NT2/D1 (cell line): Measurements from ENCODE around the gene NLN.

Experiments
- DNase-seq: peaks from one replicate; pipeline ENCODE4 v3.0.0-alpha.2; 2011; ENCODE audit warnings: low read depth, low spot score
- H3K27me3 ChIP-seq: 2 replicates; pipeline ENCODE4 v1.6.0; 2011; ENCODE audit warnings: mild to moderate bottlenecking; ENCODE audit not compliant: insufficient read length, insufficient read depth
- H3K36me3 ChIP-seq: 2 replicates; pipeline ENCODE4 v1.6.1; 2011; ENCODE audit warnings: mild to moderate bottlenecking, low read length, mixed read lengths; ENCODE audit not compliant: insufficient read depth, insufficient read length
- H3K4me1 ChIP-seq: 2 replicates; pipeline ENCODE4 v1.5.1; 2011; ENCODE audit not compliant: insufficient read depth, insufficient read length
- H3K4me3 ChIP-seq: 2 replicates; pipeline ENCODE4 v1.5.1; 2011; ENCODE audit warnings: low read depth; ENCODE audit not compliant: insufficient read length
- H3K9ac ChIP-seq: 2 replicates; pipeline ENCODE4 v1.6.0; 2011; ENCODE audit warnings: low read depth; ENCODE audit not compliant: insufficient read length
- H3K9me3 ChIP-seq: 2 replicates; pipeline ENCODE4 v1.5.1; 2011; ENCODE audit warnings: mild to moderate bottlenecking, low read length; ENCODE audit not compliant: insufficient read depth
- SUZ12 ChIP-seq: IDR thresholded peaks from 2 replicates; pipeline ENCODE4 v1.6.1; 2011; ENCODE audit not compliant: insufficient read length, insufficient read depth; ENCODE audit errors: extremely low read depth
- YY1 ChIP-seq: IDR thresholded peaks from 2 replicates; pipeline ENCODE4 v1.6.1; 2011; ENCODE audit not compliant: insufficient read length, insufficient read depth
- ZNF274 ChIP-seq: IDR thresholded peaks from 2 replicates; pipeline ENCODE4 v1.6.1; 2011; ENCODE audit warnings: mild to moderate bottlenecking, low read depth, low read length

The NLN gene

GRCh38 chr5:65734921-65735320 lies 12.9 kb downstream of the NLN start:
- H3K9ac ChIP-seq, result no peak overlapping the region
- TF ChIP-seq ZNF274 (no peak), SUZ12 (no peak), YY1 (no peak)
- H3K27me3 ChIP-seq, result no peaks in the 10 kb centered on the region
- no peak for DNase-seq
- H3K36me3 ChIP-seq, result peaks cover 3% of the 10 kb centered on the region
- no peaks in the 10 kb centered on the region for H3K9me3 ChIP-seq
- no peaks in the 10 kb centered on the region for H3K4me1 ChIP-seq
- H3K4me3 ChIP-seq, result no peak overlapping the region

DNA sequence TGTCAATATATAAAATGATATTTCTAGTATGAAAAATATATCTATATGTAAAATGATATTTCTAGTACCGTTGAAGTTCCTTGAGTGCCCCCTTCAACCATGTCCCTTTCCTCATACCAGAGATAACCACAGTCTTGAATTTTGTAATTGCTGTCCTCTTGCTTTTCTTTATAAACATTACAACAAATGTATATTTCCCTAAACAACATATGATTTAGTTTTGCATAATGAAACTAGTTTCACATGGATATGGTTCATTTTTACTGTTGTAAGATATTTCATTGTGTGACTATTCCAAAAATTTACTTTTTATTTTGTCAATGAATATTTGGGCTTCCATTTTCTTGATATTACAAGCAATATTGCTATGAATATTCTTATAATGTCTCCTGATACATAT lies 14.0 kb downstream of the NLN start:
- TF ChIP-seq SUZ12 (no peak), YY1 (no peak), ZNF274 (no peak)
- Histone ChIP-seq H3K27me3 (no peaks in the 10 kb centered on the region), H3K36me3 (peaks cover under 1% of the 10 kb centered on the region), H3K4me1 (no peaks in the 10 kb centered on the region), H3K9me3 (no peaks in the 10 kb centered on the region), H3K4me3 (no peak overlapping the region), H3K9ac (no peak overlapping the region)
- no peak for DNase-seq

GRCh38 chr5:65737842-65738241 lies 15.8 kb downstream of the NLN start:
- Histone ChIP-seq H3K9ac (no peak overlapping the region), H3K9me3 (no peaks in the 10 kb centered on the region), H3K4me1 (no peaks in the 10 kb centered on the region), H3K27me3 (no peaks in the 10 kb centered on the region), H3K4me3 (no peak overlapping the region), H3K36me3 (no peaks in the 10 kb centered on the region)
- DNase-seq, result no peak
- no peak for TF ChIP-seq ZNF274
- no peak for TF ChIP-seq YY1
- no peak for TF ChIP-seq SUZ12

- Histone ChIP-seq H3K27me3 (no peaks in the 10 kb centered on the region), H3K4me1 (no peaks in the 10 kb centered on the region), H3K9ac (no peak overlapping the region), H3K36me3 (no peaks in the 10 kb centered on the region), H3K9me3 (no peaks in the 10 kb centered on the region), H3K4me3 (no peak overlapping the region)
- no peak for TF ChIP-seq YY1
- TF ChIP-seq ZNF274, result no peak
- no peak for TF ChIP-seq SUZ12
- no peak for DNase-seq
These were observed 16.3 kb downstream of the NLN start for GRCh38 chr5:65738305-65738704.

DNA sequence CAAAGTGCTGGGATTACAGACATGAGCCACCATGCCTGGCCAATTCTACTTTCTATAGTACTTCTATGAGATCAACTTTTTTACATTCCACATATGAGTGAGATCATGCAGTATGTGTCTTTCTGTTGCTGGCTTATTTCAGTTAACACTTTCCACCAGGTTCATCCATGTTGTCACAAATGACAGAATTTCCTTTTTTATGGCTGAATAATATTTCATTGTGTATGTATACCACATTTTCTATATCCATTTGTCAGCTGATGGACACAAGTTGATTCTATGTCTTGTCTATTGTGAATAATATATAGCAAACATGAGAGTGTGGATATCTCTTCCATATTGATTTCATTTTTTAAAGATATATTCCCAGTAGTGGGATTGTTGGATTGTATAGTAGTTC lies 17.2 kb downstream of the NLN start:
- no peak overlapping the region for H3K9ac ChIP-seq
- H3K36me3 ChIP-seq, result no peaks in the 10 kb centered on the region
- H3K4me1 ChIP-seq, result no peaks in the 10 kb centered on the region
- no peaks in the 10 kb centered on the region for H3K9me3 ChIP-seq
- H3K27me3 ChIP-seq, result no peaks in the 10 kb centered on the region
- no peak overlapping the region for H3K4me3 ChIP-seq
- no peak for TF ChIP-seq YY1
- no peak for TF ChIP-seq ZNF274
- TF ChIP-seq SUZ12, result no peak
- no peak for DNase-seq

DNA sequence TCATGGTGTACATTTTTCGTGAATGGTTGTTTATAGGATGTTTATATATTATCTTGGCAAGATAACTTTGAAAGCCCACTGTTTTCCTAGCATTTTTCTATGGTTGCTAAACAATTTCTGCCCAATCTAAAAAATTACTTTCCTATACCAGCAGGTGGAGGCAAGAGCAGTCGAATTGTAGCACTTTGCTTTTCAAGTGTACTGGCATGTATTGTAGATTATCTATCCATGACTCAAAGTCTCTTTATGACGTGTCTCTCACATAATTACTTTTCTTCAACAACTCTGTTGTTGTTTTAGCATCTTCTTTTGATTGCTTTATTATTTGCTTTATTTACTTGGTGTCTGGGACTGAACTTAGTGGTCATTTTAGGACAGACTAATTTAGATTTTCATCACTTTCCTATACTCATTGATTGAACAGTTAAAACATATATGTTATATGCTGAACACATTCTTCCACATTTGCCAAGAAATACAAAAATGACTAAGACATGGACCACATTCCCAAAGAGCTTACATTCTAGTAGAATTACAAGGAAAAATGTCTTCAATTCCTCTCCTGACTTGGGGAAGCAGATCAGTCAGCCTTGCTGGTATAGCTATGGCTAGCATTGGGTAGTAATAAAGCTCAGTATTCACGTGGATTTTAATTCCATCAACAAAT lies 20.7 kb downstream of the NLN start:
- no peaks in the 10 kb centered on the region for H3K36me3 ChIP-seq
- no peak overlapping the region for H3K4me3 ChIP-seq
- no peaks in the 10 kb centered on the region for H3K4me1 ChIP-seq
- no peaks in the 10 kb centered on the region for H3K9me3 ChIP-seq
- H3K27me3 ChIP-seq, result no peaks in the 10 kb centered on the region
- TF ChIP-seq ZNF274, result no peak
- no peak for TF ChIP-seq SUZ12
- TF ChIP-seq YY1, result no peak
- no peak for DNase-seq
- H3K9ac ChIP-seq, result no peak overlapping the region

DNA sequence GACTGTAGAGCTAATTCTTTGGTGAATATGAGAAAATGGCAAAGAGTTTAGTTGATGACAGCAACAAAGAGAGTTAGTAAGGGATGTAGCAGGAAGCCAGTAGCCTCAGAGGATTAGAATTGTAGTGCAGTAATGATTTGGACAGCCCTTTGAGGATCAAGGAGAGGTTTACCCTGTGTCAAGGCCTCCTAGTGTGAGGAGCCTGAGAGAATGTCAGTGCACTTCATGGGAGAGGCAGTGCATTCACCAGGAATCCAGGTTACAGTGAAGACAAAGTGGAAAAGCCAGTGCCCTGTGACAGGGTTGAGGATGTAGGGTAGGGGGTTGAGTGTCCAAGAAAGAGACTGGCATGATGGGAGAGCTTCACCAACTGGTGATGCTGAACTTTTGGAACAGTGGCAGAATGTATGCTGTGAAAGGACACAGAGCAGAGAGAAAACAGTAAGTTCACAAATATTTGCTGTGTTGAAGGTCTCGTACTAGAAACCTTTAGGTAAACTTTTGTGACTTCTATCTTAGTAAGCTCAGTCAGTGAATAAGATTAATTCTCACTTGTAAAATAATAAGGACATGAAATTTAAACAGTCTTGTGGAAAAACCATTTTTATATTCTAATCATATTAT lies 27.3 kb downstream of the NLN start:
- H3K9me3 ChIP-seq, result no peaks in the 10 kb centered on the region
- no peak for DNase-seq
- H3K27me3 ChIP-seq, result no peaks in the 10 kb centered on the region
- no peaks in the 10 kb centered on the region for H3K4me1 ChIP-seq
- no peak overlapping the region for H3K9ac ChIP-seq
- H3K4me3 ChIP-seq, result no peak overlapping the region
- H3K36me3 ChIP-seq, result peaks cover 5% of the 10 kb centered on the region
- TF ChIP-seq SUZ12 (no peak), YY1 (no peak), ZNF274 (no peak)

- Histone ChIP-seq H3K4me1 (no peaks in the 10 kb centered on the region), H3K27me3 (no peaks in the 10 kb centered on the region), H3K9me3 (no peaks in the 10 kb centered on the region), H3K36me3 (peaks cover 6% of the 10 kb centered on the region), H3K9ac (no peak overlapping the region), H3K4me3 (no peak overlapping the region)
- no peak for DNase-seq
- TF ChIP-seq ZNF274 (no peak), SUZ12 (no peak), YY1 (no peak)
These were observed 28.0 kb downstream of the NLN start for GRCh38 chr5:65749956-65750355.
